NB4 (cell line): ENCODE measurements around the gene AMER1.

Source experiments
- DNase-seq: peaks from one replicate; pipeline ENCODE4 v3.0.0; 2010; ENCODE audit warnings: low read depth
- H3K4me3 ChIP-seq: one replicate; pipeline ENCODE4 v1.5.1; 2011; ENCODE audit warnings: mild to moderate bottlenecking, low read depth, low read length, moderate library complexity
- CTCF ChIP-seq: IDR thresholded peaks from one replicate; pipeline ENCODE4 v1.5.1; 2012; ENCODE audit warnings: low read depth, low read length
- MAX ChIP-seq: IDR thresholded peaks from 2 replicates; pipeline ENCODE4 v1.6.1; 2011; ENCODE audit warnings: low read depth, low read length
- MYC ChIP-seq: IDR thresholded peaks from 2 replicates; pipeline ENCODE4 v1.6.1; 2011; ENCODE audit warnings: low read depth, low read length
- POLR2A ChIP-seq: IDR thresholded peaks from 2 replicates; pipeline ENCODE4 v1.6.1; 2011; ENCODE audit warnings: mild to moderate bottlenecking; ENCODE audit not compliant: insufficient read length; ENCODE audit errors: extremely low read depth

AMER1 gene

GRCh38 chrX:64188901-64189300 lies 16.6 kb downstream of the AMER1 start:
- no peak for TF ChIP-seq MAX
- TF ChIP-seq POLR2A, result no peak
- no peak for TF ChIP-seq CTCF
- TF ChIP-seq MYC, result no peak
- H3K4me3 ChIP-seq, result no peak overlapping the region
- no peak for DNase-seq

- no peak for TF ChIP-seq CTCF
- TF ChIP-seq POLR2A, result no peak
- no peak for TF ChIP-seq MYC
- TF ChIP-seq MAX, result no peak
- no peak for DNase-seq
- no peak overlapping the region for H3K4me3 ChIP-seq
Measured at GRCh38 chrX:64187762-64188150, 17.8 kb downstream of the AMER1 start.

GRCh38 chrX:64186974-64187761 lies 18.3 kb downstream of the AMER1 start:
- TF ChIP-seq POLR2A, result no peak
- TF ChIP-seq MYC, result no peak
- no peak for TF ChIP-seq MAX
- no peak for TF ChIP-seq CTCF
- H3K4me3 ChIP-seq, result no peak overlapping the region
- no peak for DNase-seq

- TF ChIP-seq MYC (no peak), POLR2A (no peak)
- DNase-seq, result no peak
- H3K4me3 ChIP-seq, result no peak overlapping the region
Measured at GRCh38 chrX:64184396-64184795, 21.1 kb downstream of the AMER1 start.

GRCh38 chrX:64182208-64182607 lies 23.3 kb downstream of the AMER1 start:
- DNase-seq, result no peak
- no peak overlapping the region for H3K4me3 ChIP-seq
- no peak for TF ChIP-seq MAX

- no peak overlapping the region for H3K4me3 ChIP-seq
- TF ChIP-seq MYC (no peak), MAX (no peak), POLR2A (no peak), CTCF (no peak)
- no peak for DNase-seq
Measured at GRCh38 chrX:64176876-64177275, 28.6 kb downstream of the AMER1 start.

- no peak for DNase-seq
- TF ChIP-seq MAX, result no peak
- no peak for TF ChIP-seq POLR2A
- no peak for TF ChIP-seq CTCF
- TF ChIP-seq MYC, result no peak
- H3K4me3 ChIP-seq, result no peak overlapping the region
Measured at GRCh38 chrX:64169988-64170387, 35.5 kb downstream of the AMER1 start.
